Measurements from ENCODE around the gene CCL27.

The CCL27 gene, protein sequence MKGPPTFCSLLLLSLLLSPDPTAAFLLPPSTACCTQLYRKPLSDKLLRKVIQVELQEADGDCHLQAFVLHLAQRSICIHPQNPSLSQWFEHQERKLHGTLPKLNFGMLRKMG

DNA sequence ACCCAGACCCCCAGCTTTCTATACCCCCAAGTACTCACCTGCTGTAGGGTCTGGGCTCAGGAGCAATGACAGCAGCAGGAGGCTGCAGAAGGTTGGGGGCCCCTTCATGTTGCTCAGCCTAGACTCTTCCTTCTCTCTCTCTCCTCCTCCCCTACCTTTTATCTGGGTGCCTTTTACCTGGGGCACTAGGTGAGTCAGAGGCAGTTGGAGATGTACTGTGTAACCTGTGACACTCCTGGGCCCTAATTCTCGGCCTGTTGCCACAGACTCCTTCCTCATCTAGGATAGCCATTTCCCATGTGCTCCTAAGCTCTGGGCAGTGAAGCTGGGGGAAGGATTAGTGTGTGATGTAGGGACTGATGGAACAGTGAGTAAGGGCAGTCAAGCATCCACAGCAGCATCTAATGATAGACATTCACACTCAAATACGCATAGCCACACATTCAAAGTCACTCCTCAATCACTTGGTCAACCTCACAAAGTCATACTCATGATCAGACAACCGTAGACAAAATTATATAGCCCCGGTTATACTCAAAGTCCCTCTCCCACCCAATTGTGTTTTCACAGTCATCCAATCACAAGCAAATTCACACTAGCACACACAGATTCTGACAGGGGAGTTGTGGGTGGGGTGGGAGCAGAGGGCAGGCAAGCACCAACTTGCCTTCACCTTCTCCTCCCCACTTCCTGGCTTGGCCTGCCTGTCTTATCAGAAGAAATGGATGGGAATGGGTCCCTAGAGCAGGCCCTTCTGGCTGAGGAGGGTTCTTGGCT lies at the start of gene CCL27:
CCL27 (minus strand) TSS at position 132 of the 777 bp plus-strand sequence; CDS start at position 108, 24 bp downstream.
- in situ Hi-C loops (cut with HindIII; ENCODE audit: low sequenced_read_pairs), result no loop called here
- no peak for DNase-seq (ENCODE audit: low read depth, low spot score)
- TF ChIP-seq, protein P1, sequence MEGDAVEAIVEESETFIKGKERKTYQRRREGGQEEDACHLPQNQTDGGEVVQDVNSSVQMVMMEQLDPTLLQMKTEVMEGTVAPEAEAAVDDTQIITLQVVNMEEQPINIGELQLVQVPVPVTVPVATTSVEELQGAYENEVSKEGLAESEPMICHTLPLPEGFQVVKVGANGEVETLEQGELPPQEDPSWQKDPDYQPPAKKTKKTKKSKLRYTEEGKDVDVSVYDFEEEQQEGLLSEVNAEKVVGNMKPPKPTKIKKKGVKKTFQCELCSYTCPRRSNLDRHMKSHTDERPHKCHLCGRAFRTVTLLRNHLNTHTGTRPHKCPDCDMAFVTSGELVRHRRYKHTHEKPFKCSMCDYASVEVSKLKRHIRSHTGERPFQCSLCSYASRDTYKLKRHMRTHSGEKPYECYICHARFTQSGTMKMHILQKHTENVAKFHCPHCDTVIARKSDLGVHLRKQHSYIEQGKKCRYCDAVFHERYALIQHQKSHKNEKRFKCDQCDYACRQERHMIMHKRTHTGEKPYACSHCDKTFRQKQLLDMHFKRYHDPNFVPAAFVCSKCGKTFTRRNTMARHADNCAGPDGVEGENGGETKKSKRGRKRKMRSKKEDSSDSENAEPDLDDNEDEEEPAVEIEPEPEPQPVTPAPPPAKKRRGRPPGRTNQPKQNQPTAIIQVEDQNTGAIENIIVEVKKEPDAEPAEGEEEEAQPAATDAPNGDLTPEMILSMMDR (IDR thresholded peaks at IDR 0.05; ENCODE audit: low read depth, low read length), result no peak
- H3K4me3 ChIP-seq (ENCODE audit: low read depth, low read length), result no peak within 1 kb of the TSS

DNA sequence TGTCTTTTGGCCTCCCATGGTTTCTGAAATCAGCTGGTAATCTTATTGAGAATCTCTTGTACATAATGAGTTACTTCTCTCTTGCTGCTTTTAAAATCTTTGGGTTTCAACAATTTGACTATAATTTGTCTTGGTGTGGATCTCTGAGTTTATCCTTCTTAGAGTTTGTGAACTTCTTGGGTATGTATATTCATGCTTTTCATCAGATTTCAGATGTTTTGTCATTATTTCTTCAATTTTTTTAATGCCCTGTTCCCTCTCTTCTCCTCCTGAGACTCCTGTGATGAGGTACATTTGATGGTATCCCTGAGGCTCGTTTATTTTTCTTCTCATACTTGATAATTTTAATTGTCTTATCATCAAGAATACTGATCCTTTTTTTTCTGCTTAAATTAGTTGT lies 49.7 kb upstream of the CCL27 start:
- DNase-seq (ENCODE audit: low read depth, low spot score), result no peak
- in situ Hi-C loops (cut with HindIII; ENCODE audit: low sequenced_read_pairs), result no loop called here
- TF ChIP-seq, protein P1 (IDR thresholded peaks at IDR 0.05; ENCODE audit: low read depth, low read length), result no peak
- H3K4me3 ChIP-seq (ENCODE audit: low read depth, low read length), result no peak overlapping the region

DNA sequence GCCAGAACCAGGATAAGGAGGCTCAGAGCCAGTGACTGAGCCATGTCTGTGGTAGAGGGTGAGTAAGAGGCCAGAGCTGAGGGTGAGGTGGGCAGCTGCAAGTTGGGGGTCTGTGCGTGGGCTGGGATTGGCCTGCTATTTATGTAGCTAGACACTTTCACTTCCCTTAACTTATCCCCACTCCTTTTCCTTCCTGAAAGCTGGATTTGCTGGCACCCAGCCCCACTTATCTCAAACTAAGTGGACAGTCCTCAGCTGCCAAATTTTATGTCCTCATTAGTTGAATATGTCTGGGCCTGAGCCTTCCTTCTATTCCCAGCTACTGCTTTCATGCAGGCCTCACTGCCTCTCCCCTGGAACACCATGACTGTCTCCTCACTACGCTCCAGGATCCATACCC lies 47.6 kb upstream of the CCL27 start, which contains the start of gene CCL21:
CCL21 (minus strand) TSS at position 114 of the 400 bp plus-strand sequence; CDS start at position 44, 70 bp downstream.
- in situ Hi-C loops (cut with HindIII; ENCODE audit: low sequenced_read_pairs), result no loop called here
- DNase-seq (ENCODE audit: low read depth, low spot score), result no peak
- TF ChIP-seq, protein P1 (IDR thresholded peaks at IDR 0.05; ENCODE audit: low read depth, low read length), result no peak
- H3K4me3 ChIP-seq (ENCODE audit: low read depth, low read length), result no peak within 1 kb of the TSS

DNA sequence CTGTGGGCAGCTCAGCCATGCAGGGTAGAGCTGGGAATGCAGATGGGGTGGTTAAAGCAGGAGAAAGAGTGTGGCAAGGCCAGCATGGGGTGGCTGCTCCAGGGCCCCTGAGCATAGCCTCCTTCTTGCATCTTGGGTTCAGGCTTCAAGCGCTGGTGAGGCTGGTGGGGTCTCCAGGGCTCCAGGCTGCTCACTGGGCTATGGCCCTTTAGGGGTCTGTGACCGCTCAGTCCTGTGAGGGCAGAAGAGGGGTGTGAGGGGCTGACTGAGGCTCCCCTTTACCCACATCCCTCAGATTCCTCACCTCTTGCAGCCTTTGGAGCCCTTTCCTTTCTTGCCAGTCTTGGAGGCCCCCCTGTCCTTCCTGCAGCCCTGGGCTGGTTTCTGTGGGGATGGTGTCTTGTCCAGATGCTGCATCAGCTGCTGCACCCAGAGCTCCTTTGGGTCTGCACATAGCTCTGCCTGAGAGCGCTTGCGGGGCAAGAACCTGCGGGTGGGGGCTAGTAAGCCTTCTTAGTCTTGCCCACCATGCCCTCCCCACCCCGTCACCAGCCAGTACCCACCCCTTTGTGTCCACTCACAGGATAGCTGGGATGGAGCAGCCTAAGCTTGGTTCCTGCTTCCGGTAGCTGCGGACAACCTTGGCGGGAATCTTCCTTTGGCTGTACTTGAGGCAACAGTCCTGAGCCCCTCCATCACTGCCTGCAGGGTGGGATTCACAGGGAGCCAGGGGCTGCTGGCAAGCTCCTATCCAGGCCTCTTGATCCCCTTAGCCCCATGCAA lies 46.9 kb upstream of the CCL27 start:
- no peak for DNase-seq (ENCODE audit: low read depth, low spot score)
- TF ChIP-seq, protein P1 (IDR thresholded peaks at IDR 0.05; ENCODE audit: low read depth, low read length), result no peak
- H3K4me3 ChIP-seq (ENCODE audit: low read depth, low read length), result no peak overlapping the region
- in situ Hi-C loops (cut with HindIII; ENCODE audit: low sequenced_read_pairs), result no loop called here

DNA sequence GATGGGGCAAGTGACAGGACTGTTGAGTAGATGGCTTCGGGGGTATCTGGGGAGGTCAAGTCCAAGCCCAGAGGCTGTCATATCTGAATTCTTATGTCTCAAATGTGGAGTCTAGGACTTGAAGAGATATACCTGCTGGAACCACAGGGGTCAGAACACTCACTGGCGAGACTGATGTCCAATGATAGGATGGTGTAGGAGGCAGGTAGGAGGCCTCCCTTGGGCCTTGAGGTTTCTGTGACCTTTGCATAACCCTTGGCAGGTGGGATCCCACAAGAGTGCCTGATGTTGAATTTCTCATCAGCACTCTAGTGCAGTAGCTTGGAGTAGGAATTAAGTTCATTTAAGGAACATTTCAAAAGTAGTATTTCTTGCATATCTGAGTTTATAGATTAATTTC lies 44.7 kb upstream of the CCL27 start:
- in situ Hi-C loops (cut with HindIII; ENCODE audit: low sequenced_read_pairs), result no loop called here

More for the DNA sequence above, 44.7 kb upstream of the CCL27 start:
- H3K4me3 ChIP-seq (ENCODE audit: low read depth, low read length), result no peak overlapping the region
- no peak for DNase-seq (ENCODE audit: low read depth, low spot score)
- TF ChIP-seq, protein P1 (IDR thresholded peaks at IDR 0.05; ENCODE audit: low read depth, low read length), result no peak
